Retina (tissue), 1 donor: ENCODE results near the gene ELAPOR1.
A peak's percentile ranks its signal among the peaks of the same experiment; 100 is the strongest.
"Not testable (repeated sequence)": the region's sequence is repeated elsewhere in the genome, so short reads cannot be mapped to it uniquely, and the experiment has no call there.

Source experiments
- DNase-seq: peaks from one replicate; pipeline ENCODE4 v3.0.0-alpha.2; 2016

ELAPOR1 gene

GRCh38 chr1:109138358-109138757, 24.4 kb downstream of the ELAPOR1 start:
- no peak for DNase-seq

- no peak for DNase-seq
Observed at GRCh38 chr1:109140392-109140791, 26.5 kb downstream of the ELAPOR1 start.

GRCh38 chr1:109142260-109142659, 28.3 kb downstream of the ELAPOR1 start:
- no peak for DNase-seq

- DNase-seq = not testable (repeated sequence)
Observed at GRCh38 chr1:109142725-109143124, 28.8 kb downstream of the ELAPOR1 start.

- peak; percentile 28 for DNase-seq
Observed at GRCh38 chr1:109148987-109149561, 35.2 kb downstream of the ELAPOR1 start.

GRCh38 chr1:109149874-109150601, 36.1 kb downstream of the ELAPOR1 start:
- peak; percentile 13 for DNase-seq

- DNase-seq = peak; percentile 66
Observed at GRCh38 chr1:109151146-109151990, 37.5 kb downstream of the ELAPOR1 start.

GRCh38 chr1:109152196-109152595, 38.3 kb downstream of the ELAPOR1 start:
- no peak for DNase-seq

GRCh38 chr1:109156916-109157385, 43.0 kb downstream of the ELAPOR1 start:
- DNase-seq = no peak

GRCh38 chr1:109158433-109158832, 44.5 kb downstream of the ELAPOR1 start:
- DNase-seq = no peak

- DNase-seq = no peak
Observed at GRCh38 chr1:109159326-109159725, 45.4 kb downstream of the ELAPOR1 start.

- no peak for DNase-seq
Observed at GRCh38 chr1:109160071-109160840, 46.3 kb downstream of the ELAPOR1 start.

GRCh38 chr1:109161858-109162606, 48.1 kb downstream of the ELAPOR1 start:
- peak; percentile 35 for DNase-seq

- DNase-seq = no peak
Observed at GRCh38 chr1:109162626-109163025, 48.7 kb downstream of the ELAPOR1 start.

GRCh38 chr1:109163551-109163950, 49.6 kb downstream of the ELAPOR1 start:
- no peak for DNase-seq
